HepG2 (cell line): ENCODE results near the gene HNRNPM. TPM values are rescaled to one million over a fixed set of nuclear protein-coding genes. Genes with fewer than 3 reads are reported as not detected.
A peak's percentile ranks its signal among the peaks of the same experiment; 100 is the strongest.

Source experiments
- AGO2 ChIP-seq: fragments of 200-400 bp; formaldehyde crosslinking; optimal IDR thresholded peaks from 2 replicates; pipeline ENCODE3; 2017; ENCODE audit warnings: mild to moderate bottlenecking, low read depth, low read length, moderate library complexity
- ERF ChIP-seq: IDR thresholded peaks from 2 replicates; pipeline ENCODE4 v1.6.1; 2018; ENCODE audit warnings: missing biosample characterization, missing genetic modification reagents
- FUBP1 ChIP-seq: sonication (generic); formaldehyde crosslinking; IDR thresholded peaks from 2 replicates; pipeline ENCODE4 v1.5.1; 2020; ENCODE audit warnings: missing genetic modification reagents, mild to moderate bottlenecking, borderline replicate concordance
- GABPA ChIP-seq, 2 experiments: IDR thresholded peaks; 2 replicates each; pipeline ENCODE4 v1.6.1; 2011 to 2016; ENCODE audit warnings: low read depth in 2 of 2, low read length in 1 of 2, missing biosample characterization in 1 of 2, missing genetic modification characterization in 1 of 2
- KMT2B ChIP-seq: IDR thresholded peaks from 2 replicates; pipeline ENCODE4 v1.6.1; 2016; ENCODE audit warnings: missing genetic modification reagents, missing compliant biosample characterization
- MXD4 ChIP-seq: IDR thresholded peaks from 2 replicates; pipeline ENCODE4 v1.6.1; 2016; ENCODE audit warnings: mild to moderate bottlenecking, missing biosample characterization, missing genetic modification reagents
- PBX2 ChIP-seq: IDR thresholded peaks from 2 replicates; pipeline ENCODE4 v1.6.1; 2016; ENCODE audit warnings: control low read depth
- POLR2AphosphoS5 ChIP-seq: IDR thresholded peaks from 2 replicates; pipeline ENCODE4 v1.6.1; 2012; ENCODE audit warnings: low read depth, low read length
- PPARG ChIP-seq: conservative IDR thresholded peaks from 2 replicates; pipeline ENCODE4 v1.6.1; 2016; ENCODE audit warnings: missing biosample characterization, missing genetic modification reagents
- PRDM15 ChIP-seq: sonication (generic); formaldehyde crosslinking; IDR thresholded peaks from 2 replicates; pipeline ENCODE4 v1.4.0; 2020; ENCODE audit warnings: missing genetic modification reagents
- PRMT3 ChIP-seq: sonication (generic); formaldehyde crosslinking; IDR thresholded peaks from 2 replicates; pipeline ENCODE4 v1.8.1; 2022; ENCODE audit warnings: low read depth, mild to moderate bottlenecking, moderate library complexity, missing genetic modification reagents, borderline replicate concordance
- REXO4 ChIP-seq: sonication (generic); formaldehyde crosslinking; IDR thresholded peaks from 2 replicates; pipeline ENCODE4 v1.8.0; 2022; ENCODE audit warnings: missing genetic modification reagents, mild to moderate bottlenecking, borderline replicate concordance
- RFX1 ChIP-seq: fragments of 450-650 bp; IDR thresholded peaks from 2 replicates; pipeline ENCODE4 v1.6.1; 2017
- RXRB ChIP-seq: IDR thresholded peaks from 2 replicates; pipeline ENCODE4 v1.6.1; 2016; ENCODE audit warnings: borderline replicate concordance, missing genetic modification reagents, missing compliant biosample characterization
- SCMH1 ChIP-seq: sonication (generic); formaldehyde crosslinking; IDR thresholded peaks from 2 replicates; pipeline ENCODE4 v1.9.0; 2021; ENCODE audit warnings: missing genetic modification reagents, mild to moderate bottlenecking, borderline replicate concordance
- SMAD1 ChIP-seq: sonication (generic); formaldehyde crosslinking; IDR thresholded peaks from 2 replicates; pipeline ENCODE4 v1.4.0; 2020; ENCODE audit warnings: missing genetic modification reagents, low read depth, mild to moderate bottlenecking, borderline replicate concordance
- SNAPC5 ChIP-seq: sonication (generic); formaldehyde crosslinking; IDR thresholded peaks from 2 replicates; pipeline ENCODE4 v1.8.1; 2023; ENCODE audit warnings: mild to moderate bottlenecking, missing genetic modification reagents, borderline replicate concordance
- TFDP2 ChIP-seq: sonication (generic); formaldehyde crosslinking; IDR thresholded peaks from 2 replicates; pipeline ENCODE4 v1.4.0; 2020; ENCODE audit warnings: missing genetic modification reagents
- ZMYM3 ChIP-seq: sonication (generic); formaldehyde crosslinking; IDR thresholded peaks from 2 replicates; pipeline ENCODE4 v1.5.1; 2020; ENCODE audit warnings: mild to moderate bottlenecking, missing genetic modification reagents
- ZNF616 ChIP-seq: sonication (generic); formaldehyde crosslinking; IDR thresholded peaks from 2 replicates; pipeline ENCODE4 v1.5.0; 2020; ENCODE audit warnings: low read depth, mild to moderate bottlenecking, missing genetic modification reagents
- ZNF629 ChIP-seq: sonication (generic); formaldehyde crosslinking; conservative IDR thresholded peaks from 2 replicates; pipeline ENCODE4 v1.5.0; 2020; ENCODE audit warnings: missing genetic modification reagents
- polyA plus RNA-seq, 8 experiments: library from polyadenylated mRNA; depleted of rRNA in 3 of 8; stranded (reverse) in 7 of 8; unstranded in 1 of 8; fragments of >200 nt; fragmentation: Illumina TruSeq in 4 of 8; extraction: Trizol in 4 of 8; gene quantifications; 2 replicates each; pipeline versions ENCODE4 v1.2.1 to v1.2.3, GENCODE V29; 2011 to 2016; ENCODE audit warnings: low read depth in 4 of 8, missing spikeins in 1 of 8, mixed read lengths in 1 of 8; ENCODE audit not compliant: insufficient read depth in 1 of 8
- total RNA-seq, 5 experiments: library from RNA; depleted of rRNA; stranded (reverse); fragments of >200 nt; fragmentation: Illumina TruSeq; extraction: Trizol; gene quantifications; 2 replicates each; pipeline ENCODE4 v1.2.3, GENCODE V29; 2016; ENCODE audit warnings: low read depth in 1 of 5

HNRNPM gene
- total and polyA plus RNA-seq, 2 of the 13 experiments (the other 11 are each of a cell fraction or from before 2014, with no cell fraction given) = 56.7 to 102 TPM

GRCh38 chr19:8444677-8445487 lies at the start of gene HNRNPM (continued):
- TF ChIP-seq FUBP1 (CRISPR knock-in tag) = no peak
- 0 out of 2 replicates have a peak, but pooled peaks have one; percentile 75 for TF ChIP-seq ZNF616 (CRISPR knock-in tag)
- TF ChIP-seq ZNF629 (CRISPR knock-in tag) = 0 out of 2 replicates have a peak, but pooled peaks have one; percentile 8
- no peak for TF ChIP-seq PPARG (CRISPR knock-in tag)
- TF ChIP-seq PRDM15 (CRISPR knock-in tag) = 0 out of 2 replicates have a peak, but pooled peaks have one; percentile 31
- TF ChIP-seq RXRB (CRISPR knock-in tag) = peak; percentile 21; the same call in 1 of the 2 replicates
- TF ChIP-seq KMT2B (CRISPR knock-in tag) = peak; percentile 51; the same call in 1 of the 2 replicates
- TF ChIP-seq SMAD1 (CRISPR knock-in tag) = 0 out of 2 replicates have a peak, but pooled peaks have one; percentile 82
- peak; percentile 71 for TF ChIP-seq ERF
- no peak for TF ChIP-seq ZMYM3
- TF ChIP-seq PBX2 (CRISPR knock-in tag) = no peak
- TF ChIP-seq PRMT3 (CRISPR knock-in tag) = no peak
- TF ChIP-seq GABPA (IDR thresholded peaks at IDR 0.05; ENCODE audit: low read depth, low read length) = no peak
- TF ChIP-seq GABPA (CRISPR knock-in tag; IDR thresholded peaks at IDR 0.05; ENCODE audit: low read depth) = no peak
- TF ChIP-seq RFX1 = no peak
- TF ChIP-seq SCMH1 (CRISPR knock-in tag) = no peak
- no peak for TF ChIP-seq SNAPC5 (CRISPR knock-in tag)
- no peak for TF ChIP-seq REXO4 (CRISPR knock-in tag)
- TF ChIP-seq TFDP2 (CRISPR knock-in tag) = peak; percentile 68
- TF ChIP-seq MXD4 (CRISPR knock-in tag) = no peak
- TF ChIP-seq POLR2AphosphoS5 = peak; percentile 88
- peak; percentile 96 for TF ChIP-seq AGO2
